Cardiac muscle cell (in vitro differentiated cells and primary cell): Measurements from ENCODE around the gene ACCS. TPM values are rescaled to one million over a fixed set of nuclear protein-coding genes. Genes with fewer than 3 reads are reported as not detected.
A peak's percentile ranks its signal among the peaks of the same experiment; 100 is the strongest.

Experiments
- DNase-seq, 2 donors: peaks; one replicate each; pipeline versions ENCODE4 v3.0.0 to v3.0.0-alpha.2; 2010 to 2017; ENCODE audit warnings: low read depth in 1 of 2, low spot score in 1 of 2
- H3K27ac ChIP-seq: fragments of 200-600 bp; sonication (generic); 2 replicates; pipeline ENCODE4 v1.5.1; 2016
- H3K27me3 ChIP-seq: fragments of 200-600 bp; sonication (generic); 2 replicates; pipeline ENCODE4 v1.6.0; 2016; ENCODE audit warnings: control low read depth
- H3K36me3 ChIP-seq: fragments of 200-600 bp; sonication (generic); 2 replicates; pipeline ENCODE4 v1.5.1; 2016; ENCODE audit warnings: control low read depth
- H3K4me1 ChIP-seq: fragments of 200-600 bp; sonication (generic); 2 replicates; pipeline ENCODE4 v1.8.1; 2017; ENCODE audit warnings: low read depth, mild to moderate bottlenecking, mixed run types
- H3K4me3 ChIP-seq: fragments of 200-600 bp; sonication (generic); 2 replicates; pipeline ENCODE4 v1.5.1; 2016; ENCODE audit warnings: mild to moderate bottlenecking
- H3K9me3 ChIP-seq: fragments of 200-600 bp; sonication (generic); 2 replicates; pipeline ENCODE4 v1.5.1; 2017; ENCODE audit warnings: low read depth, mild to moderate bottlenecking, control low read depth
- polyA plus RNA-seq: library from polyadenylated mRNA; unstranded; fragments of >200 nt; fragmentation: Nextera tagmentation; extraction: Ambion mirVana; gene quantifications from 2 replicates; pipeline ENCODE4 v1.2.1, GENCODE V29; 2016
- total RNA-seq: library from RNA; depleted of rRNA; stranded (reverse); fragments of >200 nt; gene quantifications from 2 replicates; pipeline ENCODE4 v1.2.3, GENCODE V29; 2016
- TF ChIP-seq, protein P1 (sequence below): IDR thresholded peaks from 2 replicates; pipeline ENCODE4 v1.5.1; 2012; ENCODE audit warnings: low read depth, mild to moderate bottlenecking, low read length

ACCS gene
- total and polyA plus RNA-seq, 2 experiments from 2014 or later, result 11.0 to 11.3 TPM

DNA sequence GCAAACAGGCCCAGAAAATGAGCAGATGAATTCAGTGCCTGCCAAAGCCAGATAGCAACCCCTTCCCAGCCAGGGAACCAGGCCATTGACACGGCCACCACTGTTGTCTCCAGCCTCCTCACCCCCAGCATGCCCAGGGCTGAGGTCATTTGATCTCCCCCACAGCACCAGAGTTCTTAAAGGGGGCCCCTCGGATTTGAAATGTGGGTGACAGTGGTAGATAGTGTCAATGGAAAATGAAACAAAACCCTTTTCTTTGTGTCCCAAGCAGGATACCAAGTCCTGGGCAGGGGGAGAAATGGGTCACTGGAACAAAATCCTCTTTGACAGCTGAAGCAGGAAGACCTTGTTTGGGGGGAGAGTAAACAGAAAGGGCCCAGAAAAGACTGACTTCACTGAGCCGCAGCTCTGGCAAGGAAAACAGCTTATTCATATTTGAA, 32.6 kb upstream of the ACCS start:
- no peaks in the 10 kb centered on the region for H3K36me3 ChIP-seq
- H3K27me3 ChIP-seq, result no peaks in the 10 kb centered on the region
- no peak overlapping the region for H3K4me3 ChIP-seq
- no peaks in the 10 kb centered on the region for H3K9me3 ChIP-seq
- TF ChIP-seq, protein P1, sequence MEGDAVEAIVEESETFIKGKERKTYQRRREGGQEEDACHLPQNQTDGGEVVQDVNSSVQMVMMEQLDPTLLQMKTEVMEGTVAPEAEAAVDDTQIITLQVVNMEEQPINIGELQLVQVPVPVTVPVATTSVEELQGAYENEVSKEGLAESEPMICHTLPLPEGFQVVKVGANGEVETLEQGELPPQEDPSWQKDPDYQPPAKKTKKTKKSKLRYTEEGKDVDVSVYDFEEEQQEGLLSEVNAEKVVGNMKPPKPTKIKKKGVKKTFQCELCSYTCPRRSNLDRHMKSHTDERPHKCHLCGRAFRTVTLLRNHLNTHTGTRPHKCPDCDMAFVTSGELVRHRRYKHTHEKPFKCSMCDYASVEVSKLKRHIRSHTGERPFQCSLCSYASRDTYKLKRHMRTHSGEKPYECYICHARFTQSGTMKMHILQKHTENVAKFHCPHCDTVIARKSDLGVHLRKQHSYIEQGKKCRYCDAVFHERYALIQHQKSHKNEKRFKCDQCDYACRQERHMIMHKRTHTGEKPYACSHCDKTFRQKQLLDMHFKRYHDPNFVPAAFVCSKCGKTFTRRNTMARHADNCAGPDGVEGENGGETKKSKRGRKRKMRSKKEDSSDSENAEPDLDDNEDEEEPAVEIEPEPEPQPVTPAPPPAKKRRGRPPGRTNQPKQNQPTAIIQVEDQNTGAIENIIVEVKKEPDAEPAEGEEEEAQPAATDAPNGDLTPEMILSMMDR, result no peak
- peaks cover 37% of the 10 kb centered on the region for H3K4me1 ChIP-seq
- no peak for DNase-seq
- no peak overlapping the region for H3K27ac ChIP-seq

- DNase-seq, result no peak
Measured at GRCh38 chr11:44033856-44034255, 32.2 kb upstream of the ACCS start.

DNA sequence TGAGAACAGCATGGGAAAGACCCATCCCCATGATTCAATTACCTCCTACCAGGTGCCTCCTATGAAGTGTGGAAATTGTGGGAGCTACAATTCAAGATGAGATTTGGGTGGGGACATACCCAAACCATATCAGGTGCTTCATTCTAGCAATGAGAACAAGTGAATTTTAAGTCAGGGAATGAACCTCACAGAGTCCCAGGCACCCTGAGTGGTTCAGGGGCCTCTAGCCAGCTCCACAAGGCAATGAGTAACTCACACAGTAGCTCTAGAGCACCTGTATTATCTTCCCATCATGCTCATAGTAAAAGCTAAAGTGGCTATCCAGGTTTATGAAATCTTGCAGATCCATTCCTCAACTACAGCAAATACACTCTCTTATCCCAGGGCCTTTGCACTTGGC, 31.4 kb upstream of the ACCS start:
- Histone ChIP-seq H3K27ac (no peak overlapping the region), H3K4me1 (peaks cover 33% of the 10 kb centered on the region), H3K4me3 (no peak overlapping the region), H3K9me3 (no peaks in the 10 kb centered on the region), H3K36me3 (no peaks in the 10 kb centered on the region), H3K27me3 (no peaks in the 10 kb centered on the region)
- TF ChIP-seq, protein P1, result no peak
- DNase-seq, result no peak

More at GRCh38 chr11:44033856-44034255, 32.2 kb upstream of the ACCS start:
- Histone ChIP-seq H3K9me3 (no peaks in the 10 kb centered on the region), H3K27ac (no peak overlapping the region), H3K4me1 (peaks cover 37% of the 10 kb centered on the region), H3K36me3 (no peaks in the 10 kb centered on the region), H3K27me3 (no peaks in the 10 kb centered on the region), H3K4me3 (no peak overlapping the region)
- TF ChIP-seq, protein P1, result no peak

GRCh38 chr11:44036811-44037657, 29.0 kb upstream of the ACCS start:
- H3K27me3 ChIP-seq, result no peaks in the 10 kb centered on the region
- no peak overlapping the region for H3K27ac ChIP-seq
- H3K4me3 ChIP-seq, result no peak overlapping the region
- peak; percentile 93 for DNase-seq
- no peaks in the 10 kb centered on the region for H3K9me3 ChIP-seq
- no peaks in the 10 kb centered on the region for H3K36me3 ChIP-seq
- H3K4me1 ChIP-seq, result peaks cover 9% of the 10 kb centered on the region
- TF ChIP-seq, protein P1, result peak; percentile 89

GRCh38 chr11:44037658-44037998, 28.4 kb upstream of the ACCS start:
- TF ChIP-seq, protein P1, result no peak
- H3K27me3 ChIP-seq, result no peaks in the 10 kb centered on the region
- no peak for DNase-seq
- no peaks in the 10 kb centered on the region for H3K36me3 ChIP-seq
- H3K9me3 ChIP-seq, result no peaks in the 10 kb centered on the region
- H3K4me1 ChIP-seq, result peaks cover 3% of the 10 kb centered on the region
- H3K27ac ChIP-seq, result no peak overlapping the region
- no peak overlapping the region for H3K4me3 ChIP-seq
